GM12875 (cell line): ENCODE data around the gene SF3B1.
"Not testable (repeated sequence)": the region's sequence is repeated elsewhere in the genome, so short reads cannot be mapped to it uniquely, and the experiment has no call there.

Source experiments
- H3K4me3 ChIP-seq: one replicate; pipeline ENCODE4 v1.5.1; 2011; ENCODE audit warnings: low read depth, low read length, control low read depth
- TF ChIP-seq, protein P1 (sequence below): IDR thresholded peaks from 2 replicates; pipeline ENCODE4 v1.5.1; 2011; ENCODE audit warnings: low read depth, mild to moderate bottlenecking, control low read depth, inconsistent platforms, low read length, moderate library complexity, borderline replicate concordance; ENCODE audit not compliant: insufficient read depth

The SF3B1 gene

DNA sequence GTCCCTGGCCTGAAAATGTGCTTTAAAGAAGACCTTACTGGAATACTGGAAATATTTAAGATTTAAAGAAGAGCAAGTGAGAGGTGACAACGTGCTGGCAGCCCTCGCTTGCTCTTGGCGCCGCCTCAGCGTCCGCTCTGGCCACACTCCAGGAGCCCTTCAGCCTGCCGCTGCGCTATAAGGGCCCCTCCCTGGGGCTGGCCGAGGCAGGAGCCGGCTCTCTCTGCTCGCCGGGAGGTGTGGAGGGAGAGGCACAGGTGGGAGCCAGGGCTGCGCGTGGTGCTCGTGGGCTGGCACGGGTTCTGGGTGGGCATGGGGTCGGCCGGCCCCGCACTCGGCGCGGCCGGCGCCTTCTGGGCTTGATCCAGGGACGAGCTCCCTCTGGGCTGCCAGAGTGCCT, 15.6 kb upstream of the SF3B1 start:
- H3K4me3 ChIP-seq, result no peak overlapping the region
- TF ChIP-seq, protein P1, sequence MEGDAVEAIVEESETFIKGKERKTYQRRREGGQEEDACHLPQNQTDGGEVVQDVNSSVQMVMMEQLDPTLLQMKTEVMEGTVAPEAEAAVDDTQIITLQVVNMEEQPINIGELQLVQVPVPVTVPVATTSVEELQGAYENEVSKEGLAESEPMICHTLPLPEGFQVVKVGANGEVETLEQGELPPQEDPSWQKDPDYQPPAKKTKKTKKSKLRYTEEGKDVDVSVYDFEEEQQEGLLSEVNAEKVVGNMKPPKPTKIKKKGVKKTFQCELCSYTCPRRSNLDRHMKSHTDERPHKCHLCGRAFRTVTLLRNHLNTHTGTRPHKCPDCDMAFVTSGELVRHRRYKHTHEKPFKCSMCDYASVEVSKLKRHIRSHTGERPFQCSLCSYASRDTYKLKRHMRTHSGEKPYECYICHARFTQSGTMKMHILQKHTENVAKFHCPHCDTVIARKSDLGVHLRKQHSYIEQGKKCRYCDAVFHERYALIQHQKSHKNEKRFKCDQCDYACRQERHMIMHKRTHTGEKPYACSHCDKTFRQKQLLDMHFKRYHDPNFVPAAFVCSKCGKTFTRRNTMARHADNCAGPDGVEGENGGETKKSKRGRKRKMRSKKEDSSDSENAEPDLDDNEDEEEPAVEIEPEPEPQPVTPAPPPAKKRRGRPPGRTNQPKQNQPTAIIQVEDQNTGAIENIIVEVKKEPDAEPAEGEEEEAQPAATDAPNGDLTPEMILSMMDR, result no peak

DNA sequence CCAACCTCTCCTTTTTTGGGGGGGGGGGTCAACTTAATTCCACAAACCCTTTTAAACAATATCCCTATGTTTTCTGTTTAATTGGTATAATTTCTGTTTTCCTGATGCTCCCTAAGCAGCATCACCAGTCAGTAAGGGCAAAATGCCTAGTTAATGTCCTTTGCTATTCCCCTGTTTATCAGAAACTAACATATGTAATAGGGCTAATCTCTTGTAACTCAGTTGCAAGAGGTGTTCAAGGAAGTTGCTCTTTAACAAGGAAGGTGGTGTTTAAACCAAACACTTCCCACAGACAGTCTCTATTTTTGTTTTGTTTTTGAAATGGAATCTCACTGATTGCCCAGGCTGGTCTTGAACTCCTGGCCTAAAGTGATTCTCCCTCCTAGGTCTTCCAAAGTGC, 12.0 kb upstream of the SF3B1 start:
- TF ChIP-seq, protein P1, result no peak
- no peak overlapping the region for H3K4me3 ChIP-seq

DNA sequence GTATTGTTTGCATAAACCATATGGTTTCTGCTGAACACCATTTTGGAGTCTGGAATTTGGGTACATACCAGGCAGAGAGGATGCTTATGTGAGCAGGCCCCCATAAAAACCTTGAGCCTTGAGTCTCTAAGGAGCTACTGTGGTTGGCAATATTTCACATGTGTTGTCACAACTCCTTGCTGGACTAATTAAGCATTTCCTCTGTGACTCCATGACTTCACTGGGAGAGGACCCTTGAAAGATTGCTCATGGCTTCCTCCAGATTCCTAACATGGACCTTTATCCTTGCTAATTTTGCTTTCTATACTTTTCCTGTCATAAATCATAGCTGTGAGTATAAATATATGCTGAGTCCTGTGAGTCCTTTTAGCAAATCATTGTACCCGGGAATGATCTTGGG, 10.9 kb upstream of the SF3B1 start:
- H3K4me3 ChIP-seq, result no peak overlapping the region
- TF ChIP-seq, protein P1, result no peak

DNA sequence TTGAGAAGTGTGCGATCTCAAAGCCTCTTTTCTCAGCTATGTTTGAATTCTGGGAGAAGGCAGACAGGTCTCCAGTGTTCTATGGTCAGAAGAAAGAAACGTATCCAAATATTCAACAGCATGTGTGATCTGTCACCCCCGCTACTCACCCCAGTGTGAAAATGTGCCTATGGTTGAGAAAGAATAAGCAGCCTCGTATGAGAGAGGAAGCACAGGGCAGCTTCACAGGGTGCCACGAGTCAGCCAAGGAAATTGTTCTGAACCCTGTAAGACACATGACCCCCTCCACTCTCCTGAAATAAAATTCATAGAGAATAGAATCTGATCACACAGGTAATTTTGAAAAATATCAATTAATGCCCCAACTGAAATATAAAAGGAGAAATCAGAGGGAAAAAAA, 8.0 kb upstream of the SF3B1 start:
- TF ChIP-seq, protein P1, result no peak

DNA sequence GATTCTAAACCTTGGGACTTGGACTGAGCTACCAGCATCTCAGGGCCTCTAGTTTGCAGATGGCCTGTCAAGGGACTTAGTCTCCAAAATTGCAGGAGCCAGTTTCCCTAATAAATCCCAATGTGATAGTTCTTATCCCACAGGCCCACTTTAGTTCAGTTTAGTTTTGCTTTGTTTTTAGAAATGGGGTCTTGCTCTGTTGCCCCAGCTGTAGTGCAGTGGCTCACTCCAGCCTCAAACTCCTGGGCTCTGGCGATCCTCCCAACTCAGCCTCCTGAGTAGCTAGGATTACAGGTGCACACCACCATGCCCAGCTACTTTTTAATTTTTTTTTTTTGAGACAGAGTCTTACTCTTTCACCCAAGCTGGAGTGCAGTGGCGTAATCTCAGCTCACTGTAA, 2.6 kb upstream of the SF3B1 start:
- TF ChIP-seq, protein P1, result no peak
- H3K4me3 ChIP-seq, result no peak overlapping the region

More for the DNA sequence above, 8.0 kb upstream of the SF3B1 start:
- H3K4me3 ChIP-seq, result no peak overlapping the region

DNA sequence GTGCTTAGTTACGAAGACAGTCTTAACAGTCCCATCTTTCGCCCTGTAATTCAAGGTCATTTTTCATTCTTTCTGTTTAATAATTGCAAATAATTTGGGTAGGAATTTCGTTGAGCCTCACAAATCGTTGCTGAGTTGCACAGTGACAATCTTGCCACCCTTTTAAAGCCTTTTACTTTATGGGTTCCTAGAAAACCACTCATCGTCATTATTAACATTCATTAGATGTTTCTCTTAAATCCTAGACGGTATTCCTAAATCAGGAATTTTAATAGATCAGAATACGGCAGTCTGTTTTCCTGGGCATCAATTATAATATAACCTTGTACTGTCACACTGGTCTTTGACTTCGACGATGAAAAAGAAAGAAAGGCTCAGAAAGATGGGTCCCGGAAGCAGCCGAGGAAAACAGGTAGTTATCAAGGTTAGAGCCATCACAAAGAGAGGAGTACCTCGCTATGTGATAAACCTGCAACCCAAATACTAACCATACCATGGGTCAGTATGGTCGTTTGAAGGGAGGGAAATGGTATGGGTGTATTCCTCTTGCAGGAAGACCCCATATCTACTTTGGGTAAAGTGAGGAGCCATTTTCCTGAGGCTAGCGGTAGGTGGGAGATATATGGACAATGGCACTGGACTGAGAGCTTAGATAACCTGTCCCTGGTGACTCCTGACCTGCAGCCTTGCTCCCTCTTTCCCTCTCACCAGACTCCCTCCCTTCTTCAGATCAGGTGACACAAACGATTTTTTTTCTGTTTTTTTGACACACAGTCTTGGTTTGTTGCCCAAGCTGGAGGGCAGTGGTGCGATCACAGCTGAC, 981 bp upstream of the SF3B1 start:
- H3K4me3 ChIP-seq, result peak overlapping the region; percentile 74
- TF ChIP-seq, protein P1, result no peak

DNA sequence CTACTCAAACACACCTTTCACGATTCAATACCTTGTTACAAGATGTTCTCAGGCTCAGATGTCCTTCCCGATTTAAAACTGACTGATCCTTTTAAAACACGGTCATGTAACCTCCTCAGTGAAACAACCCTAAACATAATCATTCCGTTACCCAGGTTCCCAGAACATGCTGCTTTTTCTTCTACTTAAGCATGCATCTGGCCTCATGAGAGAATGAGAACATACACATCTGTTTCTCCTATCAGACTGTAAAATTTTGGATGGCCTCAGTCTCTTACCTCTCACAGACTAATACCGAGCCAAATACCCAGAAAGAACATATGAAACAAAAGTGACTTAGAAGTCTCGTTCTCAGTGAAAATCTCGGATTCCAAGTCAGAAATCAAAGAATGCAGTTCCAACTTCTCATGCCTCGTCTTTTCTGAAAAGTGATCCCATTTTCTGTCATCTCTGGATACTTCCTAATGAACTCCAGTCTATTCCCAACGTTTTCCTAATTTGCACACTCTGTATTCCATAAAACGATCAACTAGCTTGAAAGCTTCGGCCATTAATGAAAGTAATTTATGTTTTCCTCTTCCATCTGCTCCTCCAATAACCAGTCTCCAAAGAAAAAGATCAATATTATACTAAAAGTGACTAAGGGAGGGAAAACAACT, 919 bp downstream of the SF3B1 start:
- peak overlapping the region; percentile 88 for H3K4me3 ChIP-seq
- TF ChIP-seq, protein P1, result no peak

DNA sequence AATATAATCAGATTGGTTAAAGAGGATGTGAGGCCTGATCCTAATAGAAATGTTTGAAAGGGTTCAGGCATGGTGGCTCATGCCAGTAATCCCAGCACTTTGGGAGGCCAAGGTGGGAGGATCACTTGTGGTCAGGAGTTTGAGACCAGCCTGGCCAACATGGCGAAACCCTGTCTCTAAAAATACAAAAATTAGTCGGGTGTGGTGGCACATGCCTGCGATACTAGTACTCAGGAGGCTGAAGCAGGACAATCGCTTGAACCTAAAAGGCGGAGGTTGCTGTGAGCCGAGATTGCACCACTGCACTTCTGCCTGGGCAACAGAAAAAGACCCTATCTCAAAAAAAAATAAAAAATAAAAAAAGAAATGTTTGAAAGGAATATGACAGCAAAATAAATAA, 2.3 kb downstream of the SF3B1 start:
- not testable (repeated sequence) for H3K4me3 ChIP-seq
